Mesodermal cell (in vitro differentiated cells): Measurements from ENCODE around the gene SLC39A8.
"Not testable (repeated sequence)": the region's sequence is repeated elsewhere in the genome, so short reads cannot be mapped to it uniquely, and the experiment has no call there.

ENCODE experiments used
- H3K27ac ChIP-seq: 2 replicates; pipeline ENCODE4 v1.7.0; 2013; ENCODE audit warnings: mild to moderate bottlenecking, low read depth, low read length, moderate library complexity; ENCODE audit not compliant: severe bottlenecking
- H3K36me3 ChIP-seq: 2 replicates; pipeline ENCODE4 v1.7.1; 2013; ENCODE audit warnings: mild to moderate bottlenecking, low read length, moderate library complexity; ENCODE audit not compliant: control insufficient read depth, insufficient read depth
- H3K4me1 ChIP-seq: one replicate; pipeline ENCODE4 v1.7.1; 2013; ENCODE audit warnings: mild to moderate bottlenecking, low read length; ENCODE audit not compliant: insufficient read depth, control insufficient read depth, poor library complexity, severe bottlenecking
- H3K4me3 ChIP-seq: 2 replicates; pipeline ENCODE4 v1.7.0; 2013; ENCODE audit warnings: low read length, control low read depth, mild to moderate bottlenecking; ENCODE audit not compliant: insufficient read depth, poor library complexity, severe bottlenecking; ENCODE audit errors: extremely low read depth
- H3K9me3 ChIP-seq: 2 replicates; pipeline ENCODE4 v1.7.1; 2013; ENCODE audit warnings: mild to moderate bottlenecking, low read length, moderate library complexity; ENCODE audit not compliant: control insufficient read depth
- WGBS, 2 experiments: methylation state at CpG; one replicate each; pipeline ENCODE4 v1.1.5; 2013; ENCODE audit warnings: missing lambda C conversion rate in 2 of 2; ENCODE audit not compliant: insufficient coverage in 2 of 2; 5-methylcytosine and 5-hydroxymethylcytosine counted together

The SLC39A8 gene

DNA sequence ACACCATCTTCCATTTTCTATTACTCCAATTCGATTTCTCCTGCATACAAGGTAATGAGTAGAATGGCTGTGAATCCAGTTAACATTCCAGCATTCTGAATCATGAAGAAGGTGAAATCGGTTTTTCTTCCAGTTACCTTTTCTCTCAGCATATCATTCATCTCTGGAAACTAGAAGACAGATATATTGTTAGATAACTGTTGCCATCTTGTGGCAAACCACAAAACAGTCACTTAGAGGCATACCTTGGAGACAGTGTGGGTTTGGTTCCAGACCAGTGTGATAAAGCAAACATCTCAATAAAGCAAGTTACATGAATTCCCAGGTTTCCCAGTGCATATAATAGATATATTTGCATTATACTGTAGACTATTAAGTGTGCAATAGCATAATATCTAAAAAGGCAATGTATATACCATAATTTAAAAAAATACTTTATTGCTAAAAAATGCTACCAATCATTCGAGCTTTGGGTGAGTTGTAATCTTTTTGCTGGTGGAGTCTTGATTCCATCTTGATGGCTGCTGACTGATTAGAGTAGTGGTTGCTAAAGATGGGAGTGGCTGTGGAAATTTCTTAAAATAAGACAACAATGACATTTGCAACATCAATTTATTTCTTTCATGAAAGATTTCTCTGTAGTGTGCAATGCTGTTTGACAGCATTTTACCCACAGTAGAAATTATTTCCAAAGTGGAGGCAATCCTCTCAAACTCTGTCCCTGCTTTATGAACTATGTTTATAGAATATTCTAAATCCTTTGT is 82.1 kb downstream of the SLC39A8 start:
- no CpG with 5 or more reads among the region's 3 CpGs for WGBS, 2 experiments
- H3K9me3 ChIP-seq: no peaks in the 10 kb centered on the region
- H3K36me3 ChIP-seq: no peaks in the 10 kb centered on the region
- no peak overlapping the region for H3K27ac ChIP-seq
- H3K4me1 ChIP-seq: no peaks in the 10 kb centered on the region
- H3K4me3 ChIP-seq: no peak overlapping the region

- Histone ChIP-seq H3K9me3 (no peaks in the 10 kb centered on the region), H3K27ac (no peak overlapping the region), H3K36me3 (no peaks in the 10 kb centered on the region), H3K4me1 (no peaks in the 10 kb centered on the region), H3K4me3 (no peak overlapping the region)
- 100% methylated on average over 1 of the region's 1 CpG; no CpG with 5 or more reads in 1 of the 2 experiments for WGBS, 2 experiments
These were observed 85.6 kb downstream of the SLC39A8 start for GRCh38 chr4:102259702-102260101.

DNA sequence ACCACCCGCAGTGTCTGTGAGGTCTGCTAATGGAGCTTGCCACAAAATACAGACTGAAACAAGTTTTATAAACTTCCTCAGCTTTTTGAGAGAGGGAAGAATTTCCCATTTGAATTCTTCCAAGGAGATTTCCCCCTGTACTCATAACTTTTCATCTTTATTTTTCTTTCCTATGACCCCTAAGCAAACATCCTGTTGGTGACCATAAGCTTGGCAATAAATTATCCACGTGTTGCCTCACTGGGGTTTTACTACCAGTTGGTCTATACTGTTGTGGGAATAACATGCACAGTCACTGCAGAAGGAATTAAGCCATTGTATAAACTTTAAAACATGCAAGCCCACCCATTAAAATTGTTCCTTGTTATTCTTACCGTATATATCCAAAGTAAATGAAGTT is 86.2 kb downstream of the SLC39A8 start:
- Histone ChIP-seq H3K4me3 (no peak overlapping the region), H3K36me3 (no peaks in the 10 kb centered on the region), H3K4me1 (no peaks in the 10 kb centered on the region), H3K27ac (no peak overlapping the region), H3K9me3 (no peaks in the 10 kb centered on the region)
- 80% methylated on average over 1 of the region's 3 CpGs for WGBS, 2 experiments

DNA sequence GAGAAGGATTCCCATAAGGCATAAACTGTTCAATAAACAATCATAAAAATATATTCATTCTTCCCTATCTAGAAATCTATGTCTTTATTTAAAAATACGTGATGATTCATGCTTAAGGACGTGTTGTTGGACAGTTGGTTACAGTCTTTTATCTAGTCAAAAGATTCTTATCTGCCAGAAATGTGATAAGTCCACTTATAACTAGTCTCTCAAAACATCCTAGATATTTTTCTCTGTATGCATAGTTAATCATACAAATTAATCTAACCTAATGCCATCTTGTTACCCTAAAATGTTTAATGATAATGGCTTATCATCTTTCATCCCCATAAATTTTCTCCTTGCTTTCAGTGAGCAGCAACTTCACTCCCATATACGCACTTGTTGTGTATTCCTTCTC is 89.0 kb downstream of the SLC39A8 start:
- Histone ChIP-seq H3K36me3 (no peaks in the 10 kb centered on the region), H3K4me1 (no peaks in the 10 kb centered on the region), H3K9me3 (no peaks in the 10 kb centered on the region), H3K27ac (no peak overlapping the region), H3K4me3 (no peak overlapping the region)
- WGBS, 2 experiments: 86 to 100% methylated on average over 1 of the region's 3 CpGs

GRCh38 chr4:102253860-102254259 is 91.4 kb downstream of the SLC39A8 start:
- WGBS, 2 experiments: 100% methylated on average over 2 of the region's 2 CpGs; no CpG with 5 or more reads in 1 of the 2 experiments
- H3K4me3 ChIP-seq: no peak overlapping the region
- no peak overlapping the region for H3K27ac ChIP-seq
- H3K4me1 ChIP-seq: no peaks in the 10 kb centered on the region
- no peaks in the 10 kb centered on the region for H3K9me3 ChIP-seq
- no peaks in the 10 kb centered on the region for H3K36me3 ChIP-seq

- H3K4me1 ChIP-seq: no peaks in the 10 kb centered on the region
- H3K9me3 ChIP-seq: no peaks in the 10 kb centered on the region
- 100% methylated on average over 2 of the region's 2 CpGs for WGBS, 2 experiments
- H3K36me3 ChIP-seq: no peaks in the 10 kb centered on the region
- no peak overlapping the region for H3K27ac ChIP-seq
- H3K4me3 ChIP-seq: no peak overlapping the region
These were observed 93.1 kb downstream of the SLC39A8 start for GRCh38 chr4:102252171-102252570.

GRCh38 chr4:102250341-102250740 is 94.9 kb downstream of the SLC39A8 start:
- no peaks in the 10 kb centered on the region for H3K9me3 ChIP-seq
- no peaks in the 10 kb centered on the region for H3K4me1 ChIP-seq
- no peak overlapping the region for H3K4me3 ChIP-seq
- H3K27ac ChIP-seq: no peak overlapping the region
- H3K36me3 ChIP-seq: no peaks in the 10 kb centered on the region
- 78 to 87% methylated on average over 19 to 24 of the region's 26 CpGs for WGBS, 2 experiments

GRCh38 chr4:102247041-102247440 is 98.2 kb downstream of the SLC39A8 start:
- H3K4me3 ChIP-seq: no peak overlapping the region
- H3K27ac ChIP-seq: no peak overlapping the region
- no peaks in the 10 kb centered on the region for H3K9me3 ChIP-seq
- no peaks in the 10 kb centered on the region for H3K4me1 ChIP-seq
- H3K36me3 ChIP-seq: no peaks in the 10 kb centered on the region
- no CpG with 5 or more reads among the region's 1 CpG for WGBS, 2 experiments

- 78 to 90% methylated on average over 4 of the region's 4 CpGs for WGBS, 2 experiments
- no peak overlapping the region for H3K27ac ChIP-seq
These were observed 98.9 kb downstream of the SLC39A8 start for GRCh38 chr4:102246416-102246815.

GRCh38 chr4:102244878-102245535 is 100.3 kb downstream of the SLC39A8 start:
- 82 to 91% methylated on average over 15 to 18 of the region's 23 CpGs for whole genome bisulfite sequencing, 2 experiments
- no peak overlapping the region for H3K4me3 ChIP-seq
- no peaks in the 10 kb centered on the region for H3K36me3 ChIP-seq
- no peaks in the 10 kb centered on the region for H3K4me1 ChIP-seq
- H3K27ac ChIP-seq: no peak overlapping the region
- no peaks in the 10 kb centered on the region for H3K9me3 ChIP-seq

More at GRCh38 chr4:102246416-102246815, 98.9 kb downstream of the SLC39A8 start:
- Histone ChIP-seq H3K4me1 (no peaks in the 10 kb centered on the region), H3K9me3 (no peaks in the 10 kb centered on the region), H3K4me3 (no peak overlapping the region), H3K36me3 (no peaks in the 10 kb centered on the region)

- H3K9me3 ChIP-seq, H3K4me3 ChIP-seq, H3K36me3 ChIP-seq, H3K27ac ChIP-seq, H3K4me1 ChIP-seq: not testable (repeated sequence)
- 61 to 81% methylated on average over 4 to 5 of the region's 5 CpGs for WGBS, 2 experiments
These were observed 102.0 kb downstream of the SLC39A8 start for GRCh38 chr4:102243296-102243695.
